Astrocyte (in vitro differentiated cells and primary cell): Measurements from ENCODE around the gene FHIT.

Experiments used
- EZH2 ChIP-seq: IDR thresholded peaks from 2 replicates; pipeline ENCODE4 v1.6.1; 2012; ENCODE audit warnings: mild to moderate bottlenecking, low read length, inconsistent platforms; ENCODE audit not compliant: insufficient read depth
- TF ChIP-seq, protein P1 (sequence below): IDR thresholded peaks from 2 replicates; pipeline ENCODE4 v1.5.1; 2011; ENCODE audit warnings: low read depth, mild to moderate bottlenecking, inconsistent platforms, low read length, moderate library complexity; ENCODE audit not compliant: insufficient read depth

DNA sequence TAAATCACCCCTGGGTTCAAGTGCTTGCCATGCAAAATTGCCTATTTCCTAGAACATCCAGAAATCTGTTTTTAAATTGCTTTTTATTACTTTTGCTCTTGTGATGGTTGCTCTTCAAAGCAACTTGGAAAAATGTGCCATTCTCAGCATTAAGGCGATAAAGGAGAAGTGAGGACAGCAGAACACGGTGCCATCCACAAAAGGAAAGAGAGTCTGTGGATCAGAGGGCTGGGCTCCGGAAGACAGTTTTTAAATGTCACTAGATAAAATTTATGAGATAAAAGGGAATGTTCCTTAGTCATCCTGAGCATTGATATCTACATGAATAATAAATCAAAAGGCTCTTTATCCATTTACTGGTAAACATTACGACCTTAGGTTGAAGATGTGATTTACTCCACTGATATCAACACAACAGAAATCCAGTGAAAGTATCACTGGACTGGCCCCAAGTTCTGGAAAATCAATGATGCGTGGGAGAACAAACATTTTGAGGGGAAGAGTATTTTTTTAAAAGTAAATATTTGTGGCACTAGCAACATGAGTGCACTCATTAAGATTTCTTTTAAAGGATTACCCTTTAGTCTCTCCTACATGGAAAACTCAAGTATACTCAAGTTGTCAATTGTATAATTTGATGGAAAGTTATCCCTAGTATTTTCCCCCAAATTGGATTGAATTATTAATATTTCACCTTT is 554.7 kb downstream of the FHIT start:
- TF ChIP-seq, protein P1, sequence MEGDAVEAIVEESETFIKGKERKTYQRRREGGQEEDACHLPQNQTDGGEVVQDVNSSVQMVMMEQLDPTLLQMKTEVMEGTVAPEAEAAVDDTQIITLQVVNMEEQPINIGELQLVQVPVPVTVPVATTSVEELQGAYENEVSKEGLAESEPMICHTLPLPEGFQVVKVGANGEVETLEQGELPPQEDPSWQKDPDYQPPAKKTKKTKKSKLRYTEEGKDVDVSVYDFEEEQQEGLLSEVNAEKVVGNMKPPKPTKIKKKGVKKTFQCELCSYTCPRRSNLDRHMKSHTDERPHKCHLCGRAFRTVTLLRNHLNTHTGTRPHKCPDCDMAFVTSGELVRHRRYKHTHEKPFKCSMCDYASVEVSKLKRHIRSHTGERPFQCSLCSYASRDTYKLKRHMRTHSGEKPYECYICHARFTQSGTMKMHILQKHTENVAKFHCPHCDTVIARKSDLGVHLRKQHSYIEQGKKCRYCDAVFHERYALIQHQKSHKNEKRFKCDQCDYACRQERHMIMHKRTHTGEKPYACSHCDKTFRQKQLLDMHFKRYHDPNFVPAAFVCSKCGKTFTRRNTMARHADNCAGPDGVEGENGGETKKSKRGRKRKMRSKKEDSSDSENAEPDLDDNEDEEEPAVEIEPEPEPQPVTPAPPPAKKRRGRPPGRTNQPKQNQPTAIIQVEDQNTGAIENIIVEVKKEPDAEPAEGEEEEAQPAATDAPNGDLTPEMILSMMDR = no peak
- no peak for TF ChIP-seq EZH2
